Motor neuron (in vitro differentiated cells): ENCODE measurements around the gene CD53. TPM values are rescaled to one million over a fixed set of nuclear protein-coding genes. Genes with fewer than 3 reads are reported as not detected.

ENCODE experiments used
- ATAC-seq, 8 experiments: fragments of 200-7000 bp; cut with Tn5 transposase; replicated peaks in 6 of 8; 2 replicates each; pipeline ENCODE4 v1.8.0; 2021; ENCODE audit warnings: mild to moderate bottlenecking in 8 of 8, moderate library complexity in 8 of 8
- H3K27ac ChIP-seq, 2 donors: fragments of 250-450 bp; sonication (Bioruptor Pico); 2 replicates each; pipeline ENCODE4 v1.9.0; 2021; ENCODE audit warnings: antibody characterized with exemption in 2 of 2, mild to moderate bottlenecking in 2 of 2, moderate library complexity in 1 of 2
- H3K4me1 ChIP-seq, 2 donors: fragments of 250-450 bp; sonication (Bioruptor Pico); replicated peaks in 1 of 2; 2 replicates each; pipeline ENCODE4 v1.6.1; 2021; ENCODE audit warnings: antibody characterized with exemption in 2 of 2, mild to moderate bottlenecking in 2 of 2, moderate library complexity in 1 of 2
- H3K4me3 ChIP-seq, 5 donors: fragments of 250-450 bp; sonication (Bioruptor Pico); 2 replicates each; pipeline ENCODE4 v1.9.0; 2021; ENCODE audit warnings: antibody characterized with exemption in 5 of 5, mild to moderate bottlenecking in 5 of 5, moderate library complexity in 4 of 5
- WGBS, 10 experiments: fragments of 450-650 bp; shearing (Covaris generic); methylation state at CpG; one replicate each; pipeline ENCODE4 v1.0.0; 2022; 5-methylcytosine and 5-hydroxymethylcytosine counted together
- in situ Hi-C, 9 experiments: fragments of 400-800 bp; cut with MboI; loops; one replicate each; pipeline ENCODE4 v1.15.0; 2021; ENCODE audit warnings: low sequenced_read_pairs in 9 of 9, low pct_unique_long_range_greater_than_20kb in 2 of 9; ENCODE audit not compliant: unreplicated experiment in 9 of 9
- total RNA-seq, 8 experiments: library from RNA; unstranded; fragments of 300-600 nt; gene quantifications; 2 replicates each; pipeline versions ENCODE4 v1.2.3 to v1.2.4, GENCODE V29; 2022

The CD53 gene
- total RNA-seq, 8 experiments from 2014 or later: 0.43 to 2.3 (median 0.76) TPM; not detected in 3

GRCh38 chr1:110879758-110880606, 7.0 kb downstream of the CD53 start:
- peak in 2 of 8 experiments; percentile 76 to 79 for ATAC-seq

GRCh38 chr1:110880708-110881374, 7.9 kb downstream of the CD53 start:
- peak in 2 of 8 experiments; percentile 89 to 90 for ATAC-seq
- no peak overlapping the region for H3K27ac ChIP-seq
- in situ Hi-C loops: no loop called here
- no peak overlapping the region for H3K4me3 ChIP-seq
- no peaks in the 10 kb centered on the region for H3K4me1 ChIP-seq
- WGBS, 10 experiments: 0 to 75% (median 63%) methylated on average over 1 to 2 of the region's 2 CpGs; no CpG with 5 or more reads in 3 of the 10 experiments

More at GRCh38 chr1:110879758-110880606, 7.0 kb downstream of the CD53 start:
- no peak overlapping the region for H3K4me3 ChIP-seq
- 0 to 55% (median 43%) methylated on average over 1 to 7 of the region's 7 CpGs; no CpG with 5 or more reads in 1 of the 10 experiments for WGBS, 10 experiments
- no peaks in the 10 kb centered on the region for H3K4me1 ChIP-seq
- no peak overlapping the region for H3K27ac ChIP-seq
- in situ Hi-C loops: no loop called here

DNA sequence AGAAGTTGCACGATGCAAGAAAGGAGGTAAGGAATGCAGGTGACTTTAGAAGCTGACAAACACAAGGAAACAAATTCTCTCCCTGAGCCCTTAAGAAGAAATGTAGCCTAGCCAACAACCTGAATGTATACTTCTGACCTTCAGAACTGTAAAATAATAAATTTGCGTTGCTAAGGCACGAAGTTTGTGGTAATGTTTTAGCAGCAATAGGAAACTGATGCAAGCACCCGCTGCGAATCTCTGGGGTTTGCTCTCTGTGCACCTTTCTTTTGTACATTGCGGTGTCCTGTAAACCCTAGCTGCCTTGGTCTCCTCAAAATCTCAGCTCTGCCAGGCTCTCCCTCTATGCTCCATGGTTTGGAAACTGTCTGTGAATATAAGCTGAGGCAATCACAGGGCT, 15.1 kb downstream of the CD53 start:
- WGBS, 10 experiments: 0 to 100% (median 80%) methylated on average over 1 to 6 of the region's 6 CpGs
- ATAC-seq: no peak
- in situ Hi-C loops: no loop called here
- no peak overlapping the region for H3K27ac ChIP-seq
- H3K4me3 ChIP-seq: no peak overlapping the region
- no peaks in the 10 kb centered on the region for H3K4me1 ChIP-seq

DNA sequence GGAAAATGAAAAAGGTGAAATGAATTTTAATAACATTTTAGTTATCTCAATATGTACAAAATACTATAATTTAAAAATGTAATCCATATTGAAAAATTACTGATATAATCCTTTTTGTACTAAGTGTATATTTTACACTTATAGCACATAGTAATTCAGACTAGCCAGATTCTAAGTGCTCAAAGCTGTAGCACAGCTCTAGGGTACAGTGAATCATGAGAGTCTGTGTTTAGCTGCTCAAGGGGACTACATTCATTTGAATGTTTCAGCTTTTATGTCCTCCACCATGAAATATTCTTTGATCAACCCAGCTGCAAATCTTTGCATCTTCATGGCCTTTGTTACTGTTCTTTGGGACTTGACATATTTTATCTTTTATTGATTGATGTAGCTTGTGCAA, 15.7 kb downstream of the CD53 start:
- in situ Hi-C loops: no loop called here
- H3K27ac ChIP-seq: no peak overlapping the region
- H3K4me1 ChIP-seq: no peaks in the 10 kb centered on the region
- no peak for ATAC-seq
- no peak overlapping the region for H3K4me3 ChIP-seq

DNA sequence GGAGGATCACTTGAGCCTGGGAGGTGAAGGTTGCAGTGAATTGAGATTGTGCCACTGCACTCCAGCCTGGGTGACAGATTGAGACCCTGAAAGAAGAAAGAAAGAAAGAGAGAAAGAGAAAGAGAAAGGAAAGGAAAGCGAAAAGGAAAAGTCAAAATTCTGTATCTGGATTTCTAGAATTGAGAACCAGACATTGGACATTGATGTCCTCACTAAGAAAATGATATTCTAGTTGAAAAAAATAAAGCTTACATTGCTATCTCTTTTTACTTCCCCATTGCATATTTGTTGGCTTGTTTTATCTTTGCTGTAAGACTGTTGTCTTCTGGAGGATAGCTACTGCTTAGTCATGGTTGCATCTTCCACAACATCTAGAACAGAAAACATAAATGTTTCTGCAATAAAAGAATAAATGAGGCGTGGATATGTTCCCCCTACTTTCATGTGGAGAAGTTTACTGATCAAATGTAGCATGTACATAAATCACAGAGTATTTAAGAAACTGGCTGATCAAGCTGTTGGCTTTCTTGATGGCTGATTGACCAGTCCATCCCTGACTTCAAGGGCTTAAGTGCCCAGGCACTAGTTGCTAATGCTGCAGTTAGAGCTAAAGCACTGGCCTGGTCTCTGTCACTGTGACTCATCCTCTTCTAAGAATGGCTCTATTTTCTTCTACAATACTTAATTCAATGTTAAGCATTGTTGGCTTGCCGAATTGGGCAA, 17.7 kb downstream of the CD53 start:
- H3K27ac ChIP-seq: no peak overlapping the region
- no peaks in the 10 kb centered on the region for H3K4me1 ChIP-seq
- peak in 2 of 8 experiments; percentile 38 to 82 for ATAC-seq
- 8 to 89% (median 49%) methylated on average over 2 to 3 of the region's 3 CpGs for WGBS, 10 experiments
- in situ Hi-C loops: no loop called here
- H3K4me3 ChIP-seq: no peak overlapping the region

- Histone ChIP-seq H3K27ac (no peak overlapping the region), H3K4me3 (no peak overlapping the region), H3K4me1 (no peaks in the 10 kb centered on the region)
- WGBS, 10 experiments: 0 to 80% (median 13%) methylated on average over 1 to 3 of the region's 3 CpGs; no CpG with 5 or more reads in 1 of the 10 experiments
- ATAC-seq: no peak
- in situ Hi-C loops: no loop called here
These were observed 21.1 kb downstream of the CD53 start for GRCh38 chr1:110893908-110894490.

GRCh38 chr1:110896090-110896489, 23.1 kb downstream of the CD53 start:
- WGBS, 10 experiments: 0 to 93% (median 0%) methylated on average over 1 to 2 of the region's 2 CpGs; no CpG with 5 or more reads in 3 of the 10 experiments
- no peak overlapping the region for H3K4me3 ChIP-seq
- H3K27ac ChIP-seq: no peak overlapping the region
- ATAC-seq: no peak
- in situ Hi-C loops: no loop called here
- H3K4me1 ChIP-seq: no peaks in the 10 kb centered on the region

DNA sequence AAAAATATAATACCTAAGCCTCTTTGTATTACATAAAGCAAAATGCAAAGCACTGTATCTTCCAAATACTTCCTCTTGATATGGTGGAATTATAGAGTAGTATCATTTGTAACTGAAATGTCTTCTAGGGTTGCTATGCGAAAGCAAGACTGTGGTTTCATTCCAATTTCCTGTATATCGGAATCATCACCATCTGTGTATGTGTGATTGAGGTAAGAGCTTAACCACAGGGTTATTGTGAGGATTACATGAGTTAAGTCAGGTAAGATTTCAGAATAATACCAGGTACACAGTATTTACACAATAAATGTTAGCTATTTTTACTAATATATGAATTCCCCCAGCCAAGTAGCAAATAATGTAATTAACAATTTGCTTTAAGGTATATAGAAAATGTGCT, 24.7 kb downstream of the CD53 start:
- H3K27ac ChIP-seq: no peak overlapping the region
- WGBS, 10 experiments: 33 to 100% (median 83%) methylated on average over 1 to 2 of the region's 2 CpGs; no CpG with 5 or more reads in 5 of the 10 experiments
- H3K4me1 ChIP-seq: no peaks in the 10 kb centered on the region
- in situ Hi-C loops: no loop called here
- ATAC-seq: no peak
- no peak overlapping the region for H3K4me3 ChIP-seq

DNA sequence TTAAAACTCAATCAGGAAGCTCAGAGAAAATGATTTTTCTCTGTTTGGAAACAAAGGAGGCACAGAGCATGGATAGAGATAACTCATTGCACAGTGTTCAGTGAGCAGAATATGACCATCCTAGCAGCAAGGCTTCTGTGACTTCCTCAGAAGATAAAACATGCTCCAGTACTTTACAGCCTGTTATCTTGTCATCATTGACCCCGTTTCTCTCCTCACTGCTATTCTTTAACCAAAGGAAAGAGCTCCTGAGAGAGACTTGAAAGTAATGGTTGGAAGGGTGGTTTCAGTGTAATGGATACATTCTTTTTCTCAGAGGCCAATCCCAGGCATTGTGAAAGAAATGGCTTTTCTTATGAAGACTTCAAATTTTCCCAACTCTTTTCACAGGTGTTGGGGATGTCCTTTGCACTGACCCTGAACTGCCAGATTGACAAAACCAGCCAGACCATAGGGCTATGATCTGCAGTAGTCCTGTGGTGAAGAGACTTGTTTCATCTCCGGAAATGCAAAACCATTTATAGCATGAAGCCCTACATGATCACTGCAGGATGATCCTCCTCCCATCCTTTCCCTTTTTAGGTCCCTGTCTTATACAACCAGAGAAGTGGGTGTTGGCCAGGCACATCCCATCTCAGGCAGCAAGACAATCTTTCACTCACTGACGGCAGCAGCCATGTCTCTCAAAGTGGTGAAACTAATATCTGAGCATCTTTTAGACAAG, 25.9 kb downstream of the CD53 start:
- 0 to 75% (median 48%) methylated on average over 1 to 3 of the region's 3 CpGs; no CpG with 5 or more reads in 1 of the 10 experiments for WGBS, 10 experiments
- in situ Hi-C loops: no loop called here
- no peak for ATAC-seq
- H3K4me1 ChIP-seq: no peaks in the 10 kb centered on the region
- H3K27ac ChIP-seq: no peak overlapping the region
- no peak overlapping the region for H3K4me3 ChIP-seq

DNA sequence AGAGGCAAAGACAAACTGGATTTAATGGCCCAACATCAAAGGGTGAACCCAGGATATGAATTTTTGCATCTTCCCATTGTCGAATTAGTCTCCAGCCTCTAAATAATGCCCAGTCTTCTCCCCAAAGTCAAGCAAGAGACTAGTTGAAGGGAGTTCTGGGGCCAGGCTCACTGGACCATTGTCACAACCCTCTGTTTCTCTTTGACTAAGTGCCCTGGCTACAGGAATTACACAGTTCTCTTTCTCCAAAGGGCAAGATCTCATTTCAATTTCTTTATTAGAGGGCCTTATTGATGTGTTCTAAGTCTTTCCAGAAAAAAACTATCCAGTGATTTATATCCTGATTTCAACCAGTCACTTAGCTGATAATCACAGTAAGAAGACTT, 26.5 kb downstream of the CD53 start:
- H3K4me3 ChIP-seq: no peak overlapping the region
- 0 to 75% (median 36%) methylated on average over 1 of the region's 1 CpG; no CpG with 5 or more reads in 3 of the 10 experiments for WGBS, 10 experiments
- no peak overlapping the region for H3K27ac ChIP-seq
- in situ Hi-C loops: no loop called here
- no peak for ATAC-seq
- H3K4me1 ChIP-seq: no peaks in the 10 kb centered on the region

GRCh38 chr1:110902820-110903463, 30.0 kb downstream of the CD53 start:
- Histone ChIP-seq H3K27ac (no peak overlapping the region), H3K4me1 (no peaks in the 10 kb centered on the region), H3K4me3 (no peak overlapping the region)
- WGBS, 10 experiments: 60 to 100% (median 76%) methylated on average over 1 to 6 of the region's 6 CpGs; no CpG with 5 or more reads in 1 of the 10 experiments
- in situ Hi-C loops: no loop called here
- ATAC-seq: no peak
